VCaP (cell line): Measurements from ENCODE around the gene ADGRG3.
"Not testable (repeated sequence)": the region's sequence is repeated elsewhere in the genome, so short reads cannot be mapped to it uniquely, and the experiment has no call there.

ENCODE experiments used
- H3K27ac ChIP-seq: fragments of 450-650 bp; 2 replicates; pipeline ENCODE4 v1.5.1; 2017
- TF ChIP-seq, protein P1 (sequence below): fragments of 450-650 bp; conservative IDR thresholded peaks from 2 replicates; pipeline ENCODE4 v1.5.1; 2017; ENCODE audit warnings: mild to moderate bottlenecking, moderate library complexity

ADGRG3 gene

GRCh38 chr16:57725554-57725953 lies 57.4 kb downstream of the ADGRG3 start:
- TF ChIP-seq, protein P1, sequence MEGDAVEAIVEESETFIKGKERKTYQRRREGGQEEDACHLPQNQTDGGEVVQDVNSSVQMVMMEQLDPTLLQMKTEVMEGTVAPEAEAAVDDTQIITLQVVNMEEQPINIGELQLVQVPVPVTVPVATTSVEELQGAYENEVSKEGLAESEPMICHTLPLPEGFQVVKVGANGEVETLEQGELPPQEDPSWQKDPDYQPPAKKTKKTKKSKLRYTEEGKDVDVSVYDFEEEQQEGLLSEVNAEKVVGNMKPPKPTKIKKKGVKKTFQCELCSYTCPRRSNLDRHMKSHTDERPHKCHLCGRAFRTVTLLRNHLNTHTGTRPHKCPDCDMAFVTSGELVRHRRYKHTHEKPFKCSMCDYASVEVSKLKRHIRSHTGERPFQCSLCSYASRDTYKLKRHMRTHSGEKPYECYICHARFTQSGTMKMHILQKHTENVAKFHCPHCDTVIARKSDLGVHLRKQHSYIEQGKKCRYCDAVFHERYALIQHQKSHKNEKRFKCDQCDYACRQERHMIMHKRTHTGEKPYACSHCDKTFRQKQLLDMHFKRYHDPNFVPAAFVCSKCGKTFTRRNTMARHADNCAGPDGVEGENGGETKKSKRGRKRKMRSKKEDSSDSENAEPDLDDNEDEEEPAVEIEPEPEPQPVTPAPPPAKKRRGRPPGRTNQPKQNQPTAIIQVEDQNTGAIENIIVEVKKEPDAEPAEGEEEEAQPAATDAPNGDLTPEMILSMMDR: no peak
- no peak overlapping the region for H3K27ac ChIP-seq

DNA sequence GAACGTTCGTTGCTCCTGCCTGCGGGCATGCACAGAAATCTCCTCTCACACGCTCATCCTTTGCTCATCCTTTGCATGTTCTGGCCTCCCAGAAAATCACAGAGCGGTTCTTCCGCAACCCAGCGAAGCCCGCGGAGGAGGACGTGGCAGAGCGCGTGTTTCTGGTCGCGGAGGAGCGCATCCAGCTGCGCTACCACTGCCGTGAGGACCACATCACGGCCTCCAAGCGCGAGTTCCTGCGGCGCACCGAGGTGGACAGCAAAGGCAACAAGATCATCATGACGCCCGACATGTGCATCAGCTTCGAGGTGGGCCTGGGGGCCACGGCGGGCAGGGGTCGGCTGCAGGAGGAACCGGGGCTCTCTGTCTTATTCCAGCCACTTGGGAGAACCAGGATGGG lies 57.9 kb downstream of the ADGRG3 start:
- H3K27ac ChIP-seq: no peak overlapping the region
- TF ChIP-seq, protein P1: no peak

GRCh38 chr16:57726433-57726947 lies 58.4 kb downstream of the ADGRG3 start:
- TF ChIP-seq, protein P1: no peak
- no peak overlapping the region for H3K27ac ChIP-seq

GRCh38 chr16:57727610-57728009 lies 59.5 kb downstream of the ADGRG3 start:
- H3K27ac ChIP-seq: no peak overlapping the region
- TF ChIP-seq, protein P1: no peak

DNA sequence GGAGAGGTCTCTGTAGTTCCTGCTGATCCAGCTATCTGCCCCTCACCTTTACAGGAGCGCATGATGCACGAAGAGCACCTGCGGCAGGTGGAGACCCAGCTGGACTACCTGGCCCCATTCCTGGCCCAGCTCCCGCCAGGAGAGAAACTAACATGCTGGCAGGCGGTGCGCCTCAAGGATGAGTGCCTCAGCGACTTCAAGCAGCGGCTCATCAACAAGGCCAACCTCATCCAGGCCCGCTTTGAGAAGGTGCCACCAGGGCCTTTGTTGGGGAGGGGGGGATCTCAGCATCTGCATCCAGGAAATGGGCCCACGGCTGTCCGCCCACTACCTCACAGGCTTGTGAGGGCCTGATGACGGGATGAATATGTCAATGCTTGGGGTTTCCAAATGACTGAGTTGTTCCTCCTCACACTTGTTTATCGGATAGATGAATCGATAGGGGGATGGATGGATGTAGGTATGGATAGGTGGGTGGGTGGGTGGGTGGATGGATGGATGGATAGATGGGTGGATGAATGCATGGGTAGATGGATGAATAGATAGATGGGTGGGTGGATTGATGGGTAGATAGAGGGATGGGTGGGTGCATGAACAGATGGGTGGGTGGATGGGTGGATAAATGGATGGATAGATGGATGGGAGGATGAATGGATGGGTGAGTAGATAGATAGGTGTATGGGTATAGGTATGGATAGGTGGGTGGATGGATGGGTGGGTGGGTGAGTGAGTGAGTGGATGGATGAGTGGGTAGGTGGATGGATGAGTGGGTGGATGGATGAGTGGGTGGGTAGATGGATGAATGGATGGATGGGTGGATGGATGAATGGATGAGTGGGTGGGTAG lies 60.5 kb downstream of the ADGRG3 start:
- TF ChIP-seq, protein P1: no peak
- no peak overlapping the region for H3K27ac ChIP-seq

- TF ChIP-seq, protein P1: no peak
- H3K27ac ChIP-seq: no peak overlapping the region
Measured at GRCh38 chr16:57729182-57729484, 61.0 kb downstream of the ADGRG3 start.

DNA sequence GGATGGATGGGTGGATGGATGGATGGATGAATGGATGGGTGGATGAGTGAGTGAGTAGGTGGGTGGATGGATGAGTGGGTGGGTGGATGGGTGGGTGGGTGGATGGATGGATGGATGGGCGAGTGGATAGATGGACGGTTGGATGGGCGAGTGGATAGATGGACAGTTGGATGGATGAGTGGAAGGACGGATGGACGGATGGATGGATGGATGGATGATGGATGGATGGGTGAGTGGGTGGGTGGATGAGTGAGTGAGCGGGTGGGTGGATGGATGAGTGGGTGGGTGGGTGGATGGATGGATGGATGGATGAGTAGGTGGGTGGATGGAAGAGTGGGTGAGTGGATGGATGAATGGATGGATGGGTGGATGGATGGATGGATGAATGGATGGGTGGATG lies 61.7 kb downstream of the ADGRG3 start:
- H3K27ac ChIP-seq: not testable (repeated sequence)
